ENCODE measurements around the gene SCML1.
"Not testable (repeated sequence)": the region's sequence is repeated elsewhere in the genome, so short reads cannot be mapped to it uniquely, and the experiment has no call there.

The SCML1 gene

GRCh38 chrX:17738737-17739535, 1.6 kb downstream of the SCML1 start:
- peak; percentile 48 for DNase-seq (ENCODE audit: low read depth)

GRCh38 chrX:17740137-17741122, 3.1 kb downstream of the SCML1 start:
- DNase-seq (ENCODE audit: low read depth) = no peak

- no peak for DNase-seq (ENCODE audit: low read depth)
Measured at GRCh38 chrX:17741123-17741511, 3.8 kb downstream of the SCML1 start.

GRCh38 chrX:17743913-17744312, 6.6 kb downstream of the SCML1 start:
- peak; percentile 21 for DNase-seq (ENCODE audit: low read depth)

- no peak for DNase-seq (ENCODE audit: low read depth)
Measured at GRCh38 chrX:17744896-17745523, 7.7 kb downstream of the SCML1 start.

- DNase-seq (ENCODE audit: low read depth) = no peak
Measured at GRCh38 chrX:17747692-17748091, 10.4 kb downstream of the SCML1 start.

GRCh38 chrX:17748684-17749083, 11.4 kb downstream of the SCML1 start:
- no peak for DNase-seq (ENCODE audit: low read depth)

GRCh38 chrX:17750436-17750835, 13.1 kb downstream of the SCML1 start:
- DNase-seq (ENCODE audit: low read depth) = no peak

GRCh38 chrX:17758382-17758781, 21.1 kb downstream of the SCML1 start:
- DNase-seq (ENCODE audit: low read depth) = no peak

- DNase-seq (ENCODE audit: low read depth) = no peak
Measured at GRCh38 chrX:17759990-17760389, 22.7 kb downstream of the SCML1 start.

- DNase-seq (ENCODE audit: low read depth) = no peak
Measured at GRCh38 chrX:17767734-17768133, 30.4 kb downstream of the SCML1 start.

GRCh38 chrX:17768997-17769396, 31.7 kb downstream of the SCML1 start:
- DNase-seq (ENCODE audit: low read depth) = no peak

- DNase-seq (ENCODE audit: low read depth) = no peak
Measured at GRCh38 chrX:17769701-17770269, 32.5 kb downstream of the SCML1 start.

- DNase-seq (ENCODE audit: low read depth) = no peak
Measured at GRCh38 chrX:17773221-17773876, 36.1 kb downstream of the SCML1 start.

GRCh38 chrX:17774053-17774452, 36.8 kb downstream of the SCML1 start:
- DNase-seq (ENCODE audit: low read depth) = no peak

- no peak for DNase-seq (ENCODE audit: low read depth)
Measured at GRCh38 chrX:17778997-17779396, 41.7 kb downstream of the SCML1 start.

GRCh38 chrX:17779434-17779833, 42.1 kb downstream of the SCML1 start:
- no peak for DNase-seq (ENCODE audit: low read depth)

- DNase-seq (ENCODE audit: low read depth) = not testable (repeated sequence)
Measured at GRCh38 chrX:17786554-17787347, 49.5 kb downstream of the SCML1 start.

- DNase-seq (ENCODE audit: low read depth) = no peak
Measured at GRCh38 chrX:17787557-17787956, 50.3 kb downstream of the SCML1 start.

GRCh38 chrX:17788439-17788838, 51.1 kb downstream of the SCML1 start:
- peak; percentile 38 for DNase-seq (ENCODE audit: low read depth)

Data from EH (cell line).